Stimulated activated CD4-positive, alpha-beta T cell treated with anti-CD3 and anti-CD28 coated beads, Interleukin-4, amount 100 ng/mL, for 24 hours (primary cell): ENCODE measurements around the gene PRMT2.
"Not testable (repeated sequence)": the region's sequence is repeated elsewhere in the genome, so short reads cannot be mapped to it uniquely, and the experiment has no call there.

Experiments
- DNase-seq: peaks from one replicate; pipeline ENCODE4 v3.0.0-alpha.2; 2020

PRMT2 gene

DNA sequence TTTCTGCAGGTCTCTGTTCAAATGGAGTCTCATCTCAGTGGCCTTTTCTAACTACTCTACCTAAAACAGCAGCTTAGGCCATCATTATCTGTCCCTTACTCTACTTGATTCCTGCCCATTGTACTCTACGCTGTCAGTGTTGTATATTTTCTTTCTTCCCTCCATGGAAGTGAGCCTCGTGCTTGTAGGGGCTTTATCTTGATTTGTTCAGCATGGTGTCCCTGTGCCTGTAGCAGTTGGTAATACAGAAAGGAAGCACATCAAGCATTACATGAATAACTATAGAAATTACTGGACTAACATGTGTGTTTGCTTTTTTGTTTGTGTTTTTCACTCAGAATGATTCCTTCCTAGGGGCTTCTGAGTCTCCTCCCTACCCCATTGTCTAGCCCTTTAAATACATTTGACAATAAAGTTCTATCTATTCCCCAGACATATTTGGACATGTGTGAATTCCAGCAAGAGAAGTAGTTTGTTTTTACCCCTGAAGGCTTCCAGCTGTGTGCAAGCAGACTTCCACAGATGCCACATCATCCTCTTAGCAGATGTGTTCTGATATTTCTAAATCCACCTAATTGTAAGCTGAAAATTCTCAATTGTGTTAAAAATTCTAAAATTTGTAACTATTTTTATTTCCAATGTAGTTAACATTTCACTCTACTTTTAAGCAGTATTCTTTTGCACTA lies 40.3 kb downstream of the PRMT2 start:
- DNase-seq, result no peak

DNA sequence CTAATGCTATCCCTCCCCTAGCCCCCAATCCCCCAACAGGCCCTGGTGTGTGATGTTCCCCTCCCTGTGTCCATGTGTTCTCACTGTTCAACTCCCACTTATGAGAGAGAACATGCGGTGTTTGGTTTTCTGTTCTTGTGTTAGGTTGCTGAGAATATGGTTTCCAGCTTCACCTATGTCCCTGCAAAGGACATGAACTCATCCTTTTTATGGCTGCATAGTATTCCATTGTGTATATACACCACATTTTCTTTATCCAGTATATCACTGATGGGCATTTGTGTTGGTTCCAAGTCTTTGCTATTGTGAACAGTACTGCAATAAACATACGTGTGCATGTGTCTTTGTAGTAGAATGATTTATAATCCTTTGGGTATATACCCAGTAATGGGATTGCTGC lies 41.1 kb downstream of the PRMT2 start:
- not testable (repeated sequence) for DNase-seq

DNA sequence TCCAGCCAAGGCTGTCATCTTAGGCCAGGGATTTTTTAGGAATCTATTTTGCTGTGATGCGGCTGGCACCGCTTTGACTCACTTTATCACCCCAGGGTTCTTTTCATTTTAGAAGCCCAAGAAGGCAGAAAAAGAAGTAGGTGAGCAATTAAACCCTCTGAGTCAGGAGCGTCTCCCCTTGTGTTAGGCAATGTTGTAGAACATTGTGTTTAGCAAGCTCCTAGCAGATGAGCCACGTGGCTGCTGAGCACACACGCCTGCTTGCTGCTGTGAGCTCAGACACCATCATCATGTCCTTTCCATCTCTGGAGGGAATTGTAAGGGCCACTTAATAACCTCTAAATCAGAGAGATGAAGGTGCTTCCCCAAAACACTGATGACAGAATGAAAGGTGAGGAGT lies 46.1 kb downstream of the PRMT2 start:
- DNase-seq, result not testable (repeated sequence)

DNA sequence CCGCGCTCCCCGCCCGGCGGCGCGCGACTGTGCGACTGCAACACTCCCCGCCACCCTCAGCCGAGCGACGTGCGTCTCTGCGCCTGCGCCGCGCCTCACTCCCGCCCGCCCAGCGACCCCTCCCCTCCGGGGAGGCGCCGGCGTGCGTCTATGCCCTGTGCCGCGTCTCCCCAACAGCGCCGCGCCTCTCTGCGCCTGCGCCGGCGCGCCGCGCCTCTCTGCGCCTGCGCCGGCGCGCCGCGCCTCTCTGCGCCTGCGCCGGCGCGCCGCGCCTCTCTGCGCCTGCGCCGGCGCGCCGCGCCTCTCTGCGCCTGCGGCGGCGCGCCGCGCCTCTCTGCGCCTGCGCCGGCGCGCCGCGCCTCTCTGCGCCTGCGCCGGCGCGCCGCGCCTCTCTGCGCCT lies 63.2 kb downstream of the PRMT2 start:
- DNase-seq, result not testable (repeated sequence)

DNA sequence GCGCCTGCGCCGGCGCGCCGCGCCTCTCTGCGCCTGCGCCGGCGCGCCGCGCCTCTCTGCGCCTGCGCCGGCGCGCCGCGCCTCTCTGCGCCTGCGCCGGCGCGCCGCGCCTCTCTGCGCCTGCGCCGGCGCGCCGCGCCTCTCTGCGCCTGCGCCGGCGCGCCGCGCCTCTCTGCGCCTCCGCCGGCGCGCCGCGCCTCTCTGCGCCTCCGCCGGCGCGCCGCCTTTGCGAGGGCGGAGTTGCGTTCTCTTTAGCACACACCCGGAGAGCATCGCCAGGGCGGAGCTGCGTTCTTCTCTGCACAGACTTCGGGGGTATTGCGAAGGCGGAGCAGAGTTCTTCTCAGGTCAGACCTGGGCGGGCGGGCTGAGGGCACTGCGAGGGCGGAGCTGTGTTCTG lies 63.6 kb downstream of the PRMT2 start:
- not testable (repeated sequence) for DNase-seq
